HFF-Myc (cell line): Measurements from ENCODE around the gene PTER.

Experiments
- DNase-seq: peaks from one replicate; pipeline ENCODE4 v3.0.0-alpha.2; 2011; ENCODE audit warnings: low read depth; ENCODE audit errors: extremely low read depth
- H3K4me3 ChIP-seq: replicated peaks from 2 replicates; pipeline ENCODE4 v1.5.1; 2011; ENCODE audit warnings: low read depth, mild to moderate bottlenecking, control low read depth, low read length
- TF ChIP-seq, protein P1 (sequence below): IDR thresholded peaks from 2 replicates; pipeline ENCODE4 v1.5.1; 2012; ENCODE audit warnings: mild to moderate bottlenecking, low read depth, low read length, control low read depth; ENCODE audit errors: missing control alignments

PTER gene

DNA sequence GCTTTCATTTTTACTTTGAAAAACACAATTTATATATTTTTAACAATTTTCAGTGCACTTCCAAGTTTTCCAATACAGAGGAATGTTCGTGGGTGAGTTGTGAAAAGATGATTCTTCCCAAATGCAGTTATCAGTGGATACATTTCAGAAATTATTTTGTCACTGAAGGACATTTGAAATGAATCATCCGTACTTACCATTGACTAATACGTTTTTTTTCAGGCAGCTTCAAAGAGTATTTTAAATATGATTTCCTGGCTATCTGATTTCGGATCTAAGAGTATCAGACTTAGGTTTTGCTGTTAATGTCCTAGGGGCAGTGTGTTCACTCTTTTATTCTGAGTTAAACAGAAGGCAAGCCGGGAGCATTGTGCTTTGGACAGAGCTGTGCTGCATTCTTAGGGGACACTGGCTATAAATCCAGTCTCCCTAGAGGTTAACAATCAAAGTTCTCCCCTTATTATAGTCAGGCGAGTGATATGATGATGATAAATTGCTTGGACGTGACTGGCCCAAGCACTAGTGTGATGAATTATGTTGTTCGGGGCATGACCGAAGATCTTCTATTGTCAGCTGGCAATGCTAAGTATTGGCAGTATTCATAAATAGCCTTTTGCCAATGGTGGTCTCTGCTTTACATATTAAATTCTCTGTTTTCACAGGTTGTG lies 4.5 kb downstream of the PTER start:
- TF ChIP-seq, protein P1, sequence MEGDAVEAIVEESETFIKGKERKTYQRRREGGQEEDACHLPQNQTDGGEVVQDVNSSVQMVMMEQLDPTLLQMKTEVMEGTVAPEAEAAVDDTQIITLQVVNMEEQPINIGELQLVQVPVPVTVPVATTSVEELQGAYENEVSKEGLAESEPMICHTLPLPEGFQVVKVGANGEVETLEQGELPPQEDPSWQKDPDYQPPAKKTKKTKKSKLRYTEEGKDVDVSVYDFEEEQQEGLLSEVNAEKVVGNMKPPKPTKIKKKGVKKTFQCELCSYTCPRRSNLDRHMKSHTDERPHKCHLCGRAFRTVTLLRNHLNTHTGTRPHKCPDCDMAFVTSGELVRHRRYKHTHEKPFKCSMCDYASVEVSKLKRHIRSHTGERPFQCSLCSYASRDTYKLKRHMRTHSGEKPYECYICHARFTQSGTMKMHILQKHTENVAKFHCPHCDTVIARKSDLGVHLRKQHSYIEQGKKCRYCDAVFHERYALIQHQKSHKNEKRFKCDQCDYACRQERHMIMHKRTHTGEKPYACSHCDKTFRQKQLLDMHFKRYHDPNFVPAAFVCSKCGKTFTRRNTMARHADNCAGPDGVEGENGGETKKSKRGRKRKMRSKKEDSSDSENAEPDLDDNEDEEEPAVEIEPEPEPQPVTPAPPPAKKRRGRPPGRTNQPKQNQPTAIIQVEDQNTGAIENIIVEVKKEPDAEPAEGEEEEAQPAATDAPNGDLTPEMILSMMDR, result no peak
- H3K4me3 ChIP-seq, result no peak overlapping the region
- DNase-seq, result no peak

DNA sequence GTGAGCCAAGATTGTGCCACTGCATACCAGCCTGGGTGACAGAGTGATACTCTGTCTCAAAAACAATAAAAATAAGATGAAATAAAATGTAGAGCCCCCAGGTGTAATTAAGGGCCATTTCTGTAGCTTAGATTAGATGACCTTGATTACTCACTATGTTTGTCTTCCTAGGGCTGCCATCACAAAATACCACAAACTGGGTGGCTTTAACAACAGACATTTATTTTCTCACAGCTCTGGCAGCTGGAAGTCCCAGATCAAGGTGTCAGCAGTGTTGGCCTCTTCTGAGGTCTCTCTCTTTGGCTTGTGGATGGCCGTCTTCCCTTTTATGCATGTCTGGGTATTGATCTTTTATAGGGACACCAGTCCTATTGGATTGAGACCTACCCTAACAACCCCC lies 6.1 kb downstream of the PTER start:
- H3K4me3 ChIP-seq, result no peak overlapping the region
- TF ChIP-seq, protein P1, result no peak
- DNase-seq, result no peak

DNA sequence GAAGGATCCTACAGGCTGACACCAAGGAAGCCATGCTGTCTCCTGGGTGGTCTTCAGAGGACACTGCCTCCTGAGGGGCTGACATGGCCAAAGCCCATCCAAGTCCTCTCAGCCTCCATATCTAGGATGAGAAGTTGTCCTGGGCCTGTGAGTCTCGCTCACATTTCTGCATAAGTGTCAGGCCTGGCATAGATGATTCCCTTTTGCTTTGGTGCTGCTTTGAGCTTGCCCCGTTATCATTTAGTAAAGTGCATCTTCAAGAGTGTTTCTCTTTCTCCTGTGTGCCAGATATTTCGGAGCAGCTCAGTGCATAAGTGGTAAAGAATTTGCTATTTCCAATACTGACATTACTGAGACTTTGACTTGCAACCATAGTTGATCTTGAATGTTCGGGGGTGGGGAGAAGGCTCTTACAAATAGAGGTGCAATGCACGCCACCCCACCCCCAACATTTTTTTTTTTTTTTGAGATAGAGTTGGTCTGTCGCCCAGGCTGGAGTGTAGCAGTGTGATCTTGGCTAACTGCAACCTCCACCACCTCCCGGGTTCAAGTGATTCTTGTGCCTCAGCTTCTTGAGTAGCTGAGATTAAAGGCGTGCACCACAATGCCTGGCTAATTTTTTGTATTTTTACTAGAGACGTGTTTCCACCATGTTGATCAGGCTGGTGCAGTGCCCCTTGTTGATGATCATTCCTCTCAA lies 9.1 kb downstream of the PTER start:
- TF ChIP-seq, protein P1, result no peak
- no peak overlapping the region for H3K4me3 ChIP-seq

DNA sequence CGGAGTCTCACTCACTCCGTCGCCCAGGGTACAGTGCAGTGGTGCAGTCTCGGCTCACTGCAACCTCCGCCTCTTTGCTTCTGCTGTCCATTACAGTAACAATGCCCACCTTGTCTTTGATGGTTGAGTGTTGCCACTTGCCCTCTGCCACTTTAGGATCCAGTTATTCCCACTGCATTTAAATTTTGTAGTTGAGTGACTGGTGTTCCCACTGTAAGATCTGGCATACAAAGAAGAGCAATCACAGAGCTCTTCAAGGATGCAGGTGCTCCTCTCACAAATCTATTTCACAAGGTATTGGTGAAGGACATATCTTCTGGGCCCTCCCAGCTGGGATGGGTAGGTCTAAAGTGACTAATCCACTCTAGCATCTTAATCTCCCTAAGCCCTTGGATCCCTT lies 12.6 kb downstream of the PTER start:
- TF ChIP-seq, protein P1, result no peak
- H3K4me3 ChIP-seq, result no peak overlapping the region
- no peak for DNase-seq

More for the DNA sequence above, 9.1 kb downstream of the PTER start:
- DNase-seq, result no peak

DNA sequence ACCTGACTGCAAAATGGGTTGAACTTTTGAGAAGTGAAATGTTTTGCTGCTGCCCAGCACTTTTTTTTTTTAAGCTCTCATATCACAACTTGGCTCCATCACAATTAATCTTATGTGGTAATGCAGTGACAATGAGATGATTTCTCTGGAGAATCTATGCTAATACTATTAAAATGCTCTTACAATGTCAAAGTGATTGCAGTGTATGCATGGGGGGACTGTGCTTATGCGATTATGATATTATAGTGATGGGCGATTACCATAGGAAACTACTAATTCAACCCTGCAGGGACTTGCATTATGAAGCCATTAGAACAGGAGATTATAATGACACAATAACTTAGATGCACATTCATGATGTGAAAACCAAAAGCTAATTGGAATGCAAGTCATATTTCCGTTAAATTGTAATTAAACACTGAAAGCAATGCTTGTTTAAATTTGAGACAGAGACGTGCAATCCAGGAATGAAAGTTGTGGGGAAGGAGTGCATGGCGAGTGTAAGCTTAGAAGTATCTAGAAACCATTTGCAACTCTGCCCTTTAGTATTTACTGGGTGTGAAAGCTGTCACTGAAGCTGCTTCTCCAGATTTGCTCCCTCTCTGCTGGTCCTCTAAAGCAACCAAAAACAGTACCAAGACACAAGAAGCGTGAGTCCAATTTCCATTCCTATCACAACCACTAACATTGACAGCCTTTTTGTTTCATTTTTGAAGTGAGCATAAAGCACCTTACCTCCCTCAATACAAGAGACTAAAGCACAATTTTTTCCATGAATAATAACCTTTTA lies 21.6 kb downstream of the PTER start:
- TF ChIP-seq, protein P1, result no peak
- no peak for DNase-seq
- H3K4me3 ChIP-seq, result no peak overlapping the region

DNA sequence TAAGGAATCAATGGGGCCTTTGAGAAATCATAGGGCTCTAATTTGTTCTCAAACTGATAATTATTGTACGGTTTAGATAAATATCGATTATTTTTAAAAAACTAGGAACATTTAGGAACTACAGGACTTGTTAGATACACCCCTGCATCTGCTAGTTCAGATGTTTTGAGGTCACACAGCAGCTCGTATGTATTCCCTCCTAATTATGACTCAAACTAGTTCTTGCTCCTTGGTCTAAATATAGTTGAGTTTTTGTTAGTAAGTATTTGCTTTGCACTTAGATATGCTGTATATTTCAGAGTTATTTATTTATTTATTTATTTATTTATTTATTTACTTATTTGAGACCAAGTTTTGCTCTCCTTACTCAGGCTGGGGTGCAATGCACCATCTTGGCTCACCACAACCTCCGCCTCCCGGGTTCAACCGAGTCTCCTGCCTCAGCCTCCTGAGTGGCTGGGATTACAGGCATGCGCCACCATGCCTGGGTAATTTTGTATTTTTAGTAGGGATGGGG lies 22.7 kb downstream of the PTER start:
- DNase-seq, result no peak
- H3K4me3 ChIP-seq, result no peak overlapping the region
- TF ChIP-seq, protein P1, result no peak
